Panc1 (cell line): ENCODE measurements around the gene ZBTB22.

Experiments
- POLR2AphosphoS5 ChIP-seq: IDR thresholded peaks from 2 replicates; pipeline ENCODE4 v1.6.1; 2012; ENCODE audit warnings: mild to moderate bottlenecking, low read depth, low read length, moderate library complexity
- SIN3A ChIP-seq: IDR thresholded peaks from 2 replicates; pipeline ENCODE4 v1.6.1; 2012; ENCODE audit warnings: low read depth, mild to moderate bottlenecking, low read length, moderate library complexity, borderline replicate concordance; ENCODE audit not compliant: insufficient read depth
- TCF7L2 ChIP-seq: IDR thresholded peaks from 2 replicates; pipeline ENCODE4 v1.6.1; 2011; ENCODE audit warnings: mild to moderate bottlenecking, low read depth, low read length, inconsistent platforms
- TF ChIP-seq, protein P1 (sequence below): fragments of 450-650 bp; IDR thresholded peaks from 2 replicates; pipeline ENCODE4 v1.5.1; 2017; ENCODE audit warnings: mild to moderate bottlenecking
- TF ChIP-seq, protein P2 (sequence below), 2 experiments: IDR thresholded peaks; 2 replicates each; pipeline ENCODE4 v1.6.1; 2011 to 2012; ENCODE audit warnings: low read depth in 2 of 2, control low read depth in 1 of 2, low read length in 1 of 2, mild to moderate bottlenecking in 1 of 2, moderate library complexity in 1 of 2; ENCODE audit not compliant: insufficient read depth in 1 of 2

DNA sequence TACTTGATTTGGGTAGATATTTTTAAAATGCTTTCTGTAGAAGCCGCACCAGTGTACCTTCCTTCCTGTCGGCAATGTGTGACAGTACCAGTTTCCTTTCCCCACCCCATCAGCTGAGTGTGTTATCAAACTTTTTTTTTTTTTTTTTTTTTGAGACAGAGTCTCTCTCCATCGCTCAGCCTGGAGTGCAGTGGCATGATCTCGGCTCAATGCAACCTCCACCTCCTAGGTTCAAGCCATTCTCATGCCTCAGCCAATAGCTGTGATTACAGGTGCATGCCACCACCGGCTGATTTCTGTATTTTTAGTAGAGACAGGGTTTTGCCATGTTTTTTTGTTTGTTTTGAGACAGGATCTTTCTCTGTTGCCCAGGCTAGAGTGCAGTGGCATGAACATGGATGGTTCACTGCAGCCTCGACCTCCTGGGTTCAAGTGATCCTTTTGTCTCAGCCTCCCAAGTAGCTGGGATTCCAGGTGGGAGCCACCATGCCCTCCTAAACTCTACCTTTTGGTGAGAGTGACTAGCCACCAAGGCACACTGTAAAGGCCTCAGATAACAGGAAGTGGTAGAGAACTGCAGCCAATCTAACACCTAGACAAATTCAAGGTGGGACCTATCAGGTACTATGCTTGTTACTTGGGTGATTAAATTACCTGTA, 26.5 kb upstream of the ZBTB22 start:
- TF ChIP-seq, protein P1, sequence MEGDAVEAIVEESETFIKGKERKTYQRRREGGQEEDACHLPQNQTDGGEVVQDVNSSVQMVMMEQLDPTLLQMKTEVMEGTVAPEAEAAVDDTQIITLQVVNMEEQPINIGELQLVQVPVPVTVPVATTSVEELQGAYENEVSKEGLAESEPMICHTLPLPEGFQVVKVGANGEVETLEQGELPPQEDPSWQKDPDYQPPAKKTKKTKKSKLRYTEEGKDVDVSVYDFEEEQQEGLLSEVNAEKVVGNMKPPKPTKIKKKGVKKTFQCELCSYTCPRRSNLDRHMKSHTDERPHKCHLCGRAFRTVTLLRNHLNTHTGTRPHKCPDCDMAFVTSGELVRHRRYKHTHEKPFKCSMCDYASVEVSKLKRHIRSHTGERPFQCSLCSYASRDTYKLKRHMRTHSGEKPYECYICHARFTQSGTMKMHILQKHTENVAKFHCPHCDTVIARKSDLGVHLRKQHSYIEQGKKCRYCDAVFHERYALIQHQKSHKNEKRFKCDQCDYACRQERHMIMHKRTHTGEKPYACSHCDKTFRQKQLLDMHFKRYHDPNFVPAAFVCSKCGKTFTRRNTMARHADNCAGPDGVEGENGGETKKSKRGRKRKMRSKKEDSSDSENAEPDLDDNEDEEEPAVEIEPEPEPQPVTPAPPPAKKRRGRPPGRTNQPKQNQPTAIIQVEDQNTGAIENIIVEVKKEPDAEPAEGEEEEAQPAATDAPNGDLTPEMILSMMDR: no peak
- TF ChIP-seq POLR2AphosphoS5 (no peak), TCF7L2 (no peak), SIN3A (no peak)
- TF ChIP-seq, protein P2, sequence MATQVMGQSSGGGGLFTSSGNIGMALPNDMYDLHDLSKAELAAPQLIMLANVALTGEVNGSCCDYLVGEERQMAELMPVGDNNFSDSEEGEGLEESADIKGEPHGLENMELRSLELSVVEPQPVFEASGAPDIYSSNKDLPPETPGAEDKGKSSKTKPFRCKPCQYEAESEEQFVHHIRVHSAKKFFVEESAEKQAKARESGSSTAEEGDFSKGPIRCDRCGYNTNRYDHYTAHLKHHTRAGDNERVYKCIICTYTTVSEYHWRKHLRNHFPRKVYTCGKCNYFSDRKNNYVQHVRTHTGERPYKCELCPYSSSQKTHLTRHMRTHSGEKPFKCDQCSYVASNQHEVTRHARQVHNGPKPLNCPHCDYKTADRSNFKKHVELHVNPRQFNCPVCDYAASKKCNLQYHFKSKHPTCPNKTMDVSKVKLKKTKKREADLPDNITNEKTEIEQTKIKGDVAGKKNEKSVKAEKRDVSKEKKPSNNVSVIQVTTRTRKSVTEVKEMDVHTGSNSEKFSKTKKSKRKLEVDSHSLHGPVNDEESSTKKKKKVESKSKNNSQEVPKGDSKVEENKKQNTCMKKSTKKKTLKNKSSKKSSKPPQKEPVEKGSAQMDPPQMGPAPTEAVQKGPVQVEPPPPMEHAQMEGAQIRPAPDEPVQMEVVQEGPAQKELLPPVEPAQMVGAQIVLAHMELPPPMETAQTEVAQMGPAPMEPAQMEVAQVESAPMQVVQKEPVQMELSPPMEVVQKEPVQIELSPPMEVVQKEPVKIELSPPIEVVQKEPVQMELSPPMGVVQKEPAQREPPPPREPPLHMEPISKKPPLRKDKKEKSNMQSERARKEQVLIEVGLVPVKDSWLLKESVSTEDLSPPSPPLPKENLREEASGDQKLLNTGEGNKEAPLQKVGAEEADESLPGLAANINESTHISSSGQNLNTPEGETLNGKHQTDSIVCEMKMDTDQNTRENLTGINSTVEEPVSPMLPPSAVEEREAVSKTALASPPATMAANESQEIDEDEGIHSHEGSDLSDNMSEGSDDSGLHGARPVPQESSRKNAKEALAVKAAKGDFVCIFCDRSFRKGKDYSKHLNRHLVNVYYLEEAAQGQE (IDR thresholded peaks at IDR 0.05; ENCODE audit: insufficient read depth in 1 of 2, low read depth in 2 of 2, low read length in 1 of 2): no peak
